HuH-7 (cell line): Measurements from ENCODE around the gene RPS15A.
"Not testable (repeated sequence)": the region's sequence is repeated elsewhere in the genome, so short reads cannot be mapped to it uniquely, and the experiment has no call there.

ENCODE experiments used
- DNase-seq: peaks from one replicate; pipeline ENCODE4 v3.0.0; 2011; ENCODE audit warnings: low spot score

RPS15A gene

DNA sequence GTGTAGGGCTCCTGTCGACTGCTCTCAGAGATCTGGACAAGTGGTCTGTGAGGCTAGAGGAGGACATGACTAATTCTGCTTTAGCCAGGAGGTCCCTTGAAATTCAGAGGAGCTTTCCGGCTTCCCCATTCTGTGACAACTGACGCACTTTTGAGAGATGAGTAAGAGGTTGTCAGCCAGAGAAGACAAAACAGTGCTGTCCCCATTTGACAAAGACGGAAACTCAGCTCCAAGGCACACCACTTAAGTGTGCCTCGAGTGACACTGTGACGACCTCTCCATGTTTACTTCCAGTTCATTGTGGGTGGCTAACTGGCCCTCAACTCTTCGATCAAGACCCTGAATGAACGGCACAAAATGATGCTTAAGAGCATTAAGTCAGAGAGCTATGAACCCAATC is 47.3 kb downstream of the RPS15A start:
- DNase-seq, result not testable (repeated sequence)

DNA sequence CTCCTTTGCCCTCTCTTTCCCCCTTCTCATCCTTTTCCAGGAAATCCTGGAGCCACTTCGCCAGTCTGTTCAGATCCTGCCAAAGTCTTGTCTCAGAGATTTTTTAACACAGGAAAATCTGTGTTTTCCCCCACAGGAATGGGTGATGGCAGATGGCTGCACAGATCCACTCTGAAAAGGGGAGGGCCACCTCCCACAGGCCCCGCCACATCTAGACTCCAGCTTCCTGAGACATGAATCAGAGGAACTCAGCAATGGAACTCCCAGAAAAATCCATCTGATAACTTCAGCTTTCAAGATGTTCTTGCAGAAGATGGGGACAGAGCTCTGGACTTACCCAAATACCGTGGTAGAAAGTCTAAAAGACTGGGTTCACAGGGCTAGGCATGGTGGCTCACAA is 50.1 kb downstream of the RPS15A start:
- DNase-seq, result not testable (repeated sequence)

DNA sequence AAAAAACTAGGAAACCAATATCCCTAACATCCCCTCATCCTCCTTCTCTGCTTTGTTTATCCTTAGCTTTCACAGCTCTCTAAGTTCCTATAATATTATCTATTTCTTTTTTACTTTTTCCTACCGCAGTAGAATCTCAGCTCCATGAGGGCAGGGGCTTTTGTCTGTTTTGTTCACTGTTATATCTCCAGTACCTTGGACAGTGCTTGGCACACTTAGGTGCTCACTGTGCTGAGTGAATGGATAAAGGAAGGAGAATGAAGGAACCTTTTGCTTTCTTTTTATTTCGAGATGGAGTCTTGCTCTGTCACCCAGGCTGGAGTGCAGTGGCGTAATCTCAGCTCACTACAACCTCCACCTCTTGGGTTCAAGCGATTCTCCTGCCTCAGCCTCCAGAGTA is 51.4 kb downstream of the RPS15A start:
- DNase-seq, result not testable (repeated sequence)

DNA sequence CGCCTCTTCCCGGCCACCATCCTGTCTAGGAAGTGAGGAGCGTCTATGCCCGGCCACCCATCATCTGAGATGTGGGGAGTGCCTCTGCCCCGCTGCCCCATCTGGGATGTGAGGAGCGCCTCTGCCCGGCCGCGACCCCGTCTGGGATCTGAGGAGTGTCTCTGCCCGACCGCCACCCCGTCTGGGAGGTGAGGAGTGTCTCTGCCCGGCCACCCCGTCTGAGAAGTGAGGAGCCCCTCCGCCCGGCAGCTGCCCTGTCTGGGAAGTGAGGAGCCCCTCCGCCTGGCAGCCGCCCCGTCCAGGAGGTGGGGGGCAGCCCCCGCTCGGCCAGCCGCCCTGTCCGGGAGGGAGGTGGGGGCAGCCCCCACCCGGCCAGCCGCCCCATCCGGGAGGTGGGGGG is 55.9 kb downstream of the RPS15A start:
- not testable (repeated sequence) for DNase-seq
